Measurements from ENCODE around the gene MAP2K3.
"Not testable (repeated sequence)": the region's sequence is repeated elsewhere in the genome, so short reads cannot be mapped to it uniquely, and the experiment has no call there.

Gene MAP2K3

DNA sequence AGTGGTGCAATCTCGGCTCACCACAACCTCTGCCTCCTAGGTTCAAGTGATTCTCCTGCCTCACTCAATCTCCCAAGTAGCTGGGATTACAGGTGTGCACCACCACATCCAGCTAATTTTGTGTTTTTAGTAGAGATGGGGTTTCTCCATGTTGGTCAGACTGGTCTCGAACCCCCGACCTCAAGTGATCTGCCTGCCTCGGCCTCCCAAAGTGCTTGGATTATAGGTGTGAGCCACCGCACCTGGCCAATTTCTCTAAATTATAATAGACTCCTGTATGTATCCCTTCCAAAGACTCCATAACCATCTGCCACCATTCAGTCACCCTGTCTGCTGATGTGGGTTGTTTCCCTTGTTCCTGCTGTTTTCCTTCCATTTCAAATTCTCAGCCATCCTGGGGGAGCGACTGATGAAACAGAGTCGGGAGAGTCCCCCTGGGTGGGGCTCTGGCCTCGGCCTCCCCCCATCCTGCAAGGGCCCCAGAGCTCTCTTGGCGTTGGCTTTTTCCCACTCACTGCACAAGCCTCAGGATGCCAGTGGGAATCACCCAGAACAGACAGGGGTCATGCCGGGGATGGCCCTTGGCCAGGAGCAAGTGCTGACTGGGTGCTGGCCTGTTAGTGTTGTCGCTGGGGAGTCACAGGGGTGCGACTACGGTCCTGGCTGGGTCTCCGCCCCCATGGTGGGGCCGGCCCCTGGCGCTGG, 25.7 kb downstream of the MAP2K3 start:
- DNase-seq (ENCODE audit: low spot score): not testable (repeated sequence)

DNA sequence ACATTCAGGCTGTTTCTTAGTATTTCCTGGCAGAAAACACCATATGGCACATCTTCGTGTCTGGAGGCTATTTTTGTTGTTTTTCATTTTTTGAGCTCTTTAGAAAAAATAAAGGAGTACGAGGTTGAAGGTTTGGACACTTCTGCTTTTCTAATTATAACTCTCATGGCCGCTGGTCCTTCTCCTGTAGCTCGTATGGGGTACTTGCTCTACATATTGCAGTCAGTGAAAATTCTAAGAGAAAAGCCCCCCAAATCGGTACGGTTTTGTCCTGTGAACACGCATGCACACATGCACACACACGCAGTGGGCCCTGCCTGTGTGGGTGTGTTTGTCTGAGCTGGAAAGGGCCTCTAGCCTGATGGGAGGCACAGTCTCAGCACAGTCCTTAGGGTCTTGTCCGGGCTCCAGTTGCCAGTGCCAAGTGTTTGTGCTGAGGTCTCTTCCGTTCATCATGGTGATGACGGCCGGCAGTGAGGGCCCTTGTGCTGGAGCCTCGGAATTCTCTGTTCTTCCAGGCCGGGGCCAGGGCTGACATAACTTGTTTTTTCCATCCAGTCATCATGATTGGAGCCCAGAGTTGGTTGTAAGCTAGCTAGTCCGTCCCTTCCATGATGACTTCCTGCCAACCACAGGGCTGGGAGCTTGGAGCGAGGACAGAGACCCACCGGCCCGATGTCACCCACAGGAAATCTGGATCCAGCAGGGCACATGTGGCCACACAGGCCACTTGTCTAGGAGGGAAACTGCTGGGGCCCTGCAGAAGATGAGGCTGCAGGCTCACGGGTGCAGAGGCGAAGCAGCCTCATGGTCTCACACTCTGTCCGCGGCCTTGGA, 26.5 kb downstream of the MAP2K3 start:
- DNase-seq (ENCODE audit: low spot score): not testable (repeated sequence)

DNA sequence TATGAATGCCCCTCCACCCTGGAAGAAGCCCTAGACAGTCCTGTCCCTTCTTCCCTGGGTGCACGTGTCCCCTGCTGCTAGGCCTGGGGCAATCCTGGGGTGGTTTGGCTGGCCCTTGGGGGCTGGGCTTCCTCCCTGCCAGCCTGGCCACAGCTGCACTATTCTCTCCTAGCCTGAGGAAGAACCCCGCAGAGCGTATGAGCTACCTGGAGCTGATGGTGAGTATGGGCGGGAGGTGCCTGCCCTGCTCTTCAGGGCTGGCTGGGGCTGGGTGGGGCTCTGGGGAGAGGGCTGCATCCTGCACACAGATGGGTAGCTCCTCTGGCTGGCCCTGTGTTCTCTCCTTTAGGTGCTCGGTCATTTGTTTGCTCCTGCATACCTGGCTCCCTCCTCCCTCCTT, 28.8 kb downstream of the MAP2K3 start:
- DNase-seq (ENCODE audit: low spot score): no peak

DNA sequence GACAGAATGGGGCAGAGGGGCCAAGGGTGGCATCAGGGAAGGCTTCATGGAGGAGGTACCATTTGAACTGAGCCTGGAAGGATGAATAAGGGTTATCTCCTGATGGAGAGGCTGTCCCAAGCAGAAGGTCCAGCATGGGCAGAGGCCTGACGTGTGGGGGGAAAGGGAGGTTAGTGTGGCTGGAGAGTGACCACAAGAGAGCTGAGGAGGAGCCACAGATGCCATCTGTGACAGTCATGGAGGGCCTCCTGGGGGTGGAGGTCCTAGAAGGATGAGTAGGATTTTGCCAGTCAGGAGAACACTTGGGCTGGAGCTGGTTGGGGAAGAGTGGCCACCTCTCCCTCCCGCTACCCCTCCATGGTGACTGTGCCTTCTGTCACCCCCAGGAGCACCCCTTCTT, 29.2 kb downstream of the MAP2K3 start:
- not testable (repeated sequence) for DNase-seq (ENCODE audit: low spot score)

DNA sequence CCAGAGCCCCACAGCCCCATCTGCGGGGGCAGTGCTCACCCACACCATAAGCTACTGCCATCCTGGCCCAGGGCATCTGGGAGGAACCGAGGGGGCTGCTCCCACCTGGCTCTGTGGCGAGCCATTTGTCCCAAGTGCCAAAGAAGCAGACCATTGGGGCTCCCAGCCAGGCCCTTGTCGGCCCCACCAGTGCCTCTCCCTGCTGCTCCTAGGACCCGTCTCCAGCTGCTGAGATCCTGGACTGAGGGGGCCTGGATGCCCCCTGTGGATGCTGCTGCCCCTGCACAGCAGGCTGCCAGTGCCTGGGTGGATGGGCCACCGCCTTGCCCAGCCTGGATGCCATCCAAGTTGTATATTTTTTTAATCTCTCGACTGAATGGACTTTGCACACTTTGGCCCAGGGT, 29.8 kb downstream of the MAP2K3 start:
- DNase-seq (ENCODE audit: low spot score): not testable (repeated sequence)

DNA sequence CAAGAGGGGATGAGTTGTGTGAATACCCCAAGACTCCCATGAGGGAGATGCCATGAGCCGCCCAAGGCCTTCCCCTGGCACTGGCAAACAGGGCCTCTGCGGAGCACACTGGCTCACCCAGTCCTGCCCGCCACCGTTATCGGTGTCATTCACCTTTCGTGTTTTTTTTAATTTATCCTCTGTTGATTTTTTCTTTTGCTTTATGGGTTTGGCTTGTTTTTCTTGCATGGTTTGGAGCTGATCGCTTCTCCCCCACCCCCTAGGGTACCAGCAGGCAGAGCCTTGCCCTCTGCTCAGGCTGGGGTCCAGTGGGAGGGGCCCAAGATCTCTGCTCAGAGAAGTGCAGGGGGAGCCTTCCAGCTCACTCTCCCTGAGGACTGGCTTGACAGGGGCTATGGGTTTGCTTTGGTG, 30.2 kb downstream of the MAP2K3 start:
- DNase-seq (ENCODE audit: low spot score): not testable (repeated sequence)

DNA sequence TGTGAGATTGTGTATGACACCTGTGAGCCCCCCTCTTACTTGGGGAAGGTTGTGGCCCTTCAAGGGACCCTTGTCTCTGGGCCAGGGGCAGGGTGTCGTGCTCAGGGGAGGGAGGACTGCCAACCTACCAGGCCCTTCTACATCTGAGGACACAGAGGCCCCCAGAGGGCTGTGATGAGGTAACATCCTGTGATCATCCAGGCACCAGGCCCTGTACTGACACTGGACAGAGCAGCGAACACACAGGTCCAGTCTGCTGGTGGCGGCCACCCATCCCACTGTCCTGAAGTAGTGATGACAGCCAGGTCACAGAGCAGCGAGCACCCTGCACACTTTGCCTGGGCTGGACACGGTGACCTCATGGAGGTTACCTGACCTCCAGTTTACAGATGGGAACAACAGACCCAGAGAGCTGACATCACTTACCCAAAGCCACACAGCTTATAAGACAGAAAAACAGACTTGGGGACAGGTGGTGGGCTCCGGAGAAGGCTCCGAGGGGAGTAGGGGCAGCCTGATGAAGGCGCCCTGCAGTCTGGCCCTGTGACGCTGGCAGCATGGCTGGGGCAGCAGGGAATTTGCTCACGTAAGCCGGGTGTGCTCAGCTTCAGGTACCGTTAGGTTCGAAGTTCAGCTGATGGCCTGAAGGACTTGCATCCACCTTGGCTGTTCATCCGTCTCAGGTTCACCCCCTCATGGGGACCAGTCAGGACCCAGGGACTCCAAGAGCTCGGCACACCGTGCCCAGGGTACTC, 30.9 kb downstream of the MAP2K3 start:
- DNase-seq (ENCODE audit: low spot score): not testable (repeated sequence)

DNA sequence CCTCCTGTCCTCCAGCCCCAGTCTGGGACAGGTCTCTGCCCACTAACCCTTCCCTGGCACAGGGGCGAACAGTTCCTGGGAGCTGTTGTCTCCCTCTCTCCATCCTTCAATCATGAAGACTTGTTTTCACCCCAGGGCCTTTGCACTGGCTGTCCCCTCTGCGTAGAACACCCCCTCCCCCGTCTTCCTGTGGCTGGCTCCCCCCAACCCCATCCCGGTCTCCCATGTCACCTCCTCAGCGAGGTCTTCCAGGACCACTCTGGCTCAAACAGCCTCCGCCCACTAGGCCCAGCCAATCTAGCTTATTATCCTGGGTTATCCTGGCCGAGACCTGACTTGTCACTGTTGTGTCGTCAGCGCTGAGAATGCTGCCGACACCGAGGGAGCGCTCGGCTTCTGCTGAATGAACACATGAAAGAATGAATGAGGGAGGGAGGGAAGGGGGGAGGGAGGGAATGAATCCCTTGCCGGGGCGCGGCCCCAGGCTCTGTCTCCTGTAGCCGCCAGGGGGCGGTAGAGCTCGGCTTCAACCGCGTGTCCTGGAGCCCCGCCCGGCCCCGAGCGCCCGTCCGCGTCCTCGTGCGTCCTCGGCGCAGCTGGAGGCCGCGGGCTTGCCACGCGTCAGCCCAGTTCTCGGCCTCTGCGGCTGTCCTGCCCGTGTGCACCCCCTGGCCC, 31.8 kb downstream of the MAP2K3 start:
- not testable (repeated sequence) for DNase-seq (ENCODE audit: low spot score)

DNA sequence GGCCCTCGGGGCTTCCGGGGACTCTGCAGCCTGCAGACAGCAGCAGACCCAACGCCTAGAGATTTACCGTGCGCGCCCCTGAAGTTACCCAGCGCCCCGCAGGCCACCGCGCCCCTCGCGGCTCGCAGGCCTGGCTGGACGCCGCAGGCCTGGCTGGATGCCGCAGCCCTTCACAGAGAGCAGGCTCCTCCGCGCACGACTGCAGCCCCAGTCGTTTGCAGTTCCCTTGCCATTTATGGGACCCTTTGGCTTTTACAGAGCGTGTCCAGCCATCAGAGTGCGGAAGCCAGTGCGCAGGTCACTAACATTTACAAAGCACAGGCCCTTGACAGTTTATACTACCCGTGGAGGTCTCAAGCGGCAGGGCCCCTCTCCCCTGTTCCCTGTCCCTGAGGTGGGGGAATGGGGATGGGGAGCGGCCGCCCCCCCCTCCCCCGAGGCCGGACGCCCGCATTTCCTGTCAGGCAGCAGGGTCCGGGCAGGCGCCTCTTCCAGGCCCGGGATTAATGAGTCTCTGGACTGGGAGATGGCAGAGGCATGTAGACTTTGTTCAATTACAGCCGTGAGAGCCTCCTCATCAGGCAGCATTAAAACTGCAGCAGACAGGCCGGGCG, 32.5 kb downstream of the MAP2K3 start:
- DNase-seq (ENCODE audit: low spot score): not testable (repeated sequence)

DNA sequence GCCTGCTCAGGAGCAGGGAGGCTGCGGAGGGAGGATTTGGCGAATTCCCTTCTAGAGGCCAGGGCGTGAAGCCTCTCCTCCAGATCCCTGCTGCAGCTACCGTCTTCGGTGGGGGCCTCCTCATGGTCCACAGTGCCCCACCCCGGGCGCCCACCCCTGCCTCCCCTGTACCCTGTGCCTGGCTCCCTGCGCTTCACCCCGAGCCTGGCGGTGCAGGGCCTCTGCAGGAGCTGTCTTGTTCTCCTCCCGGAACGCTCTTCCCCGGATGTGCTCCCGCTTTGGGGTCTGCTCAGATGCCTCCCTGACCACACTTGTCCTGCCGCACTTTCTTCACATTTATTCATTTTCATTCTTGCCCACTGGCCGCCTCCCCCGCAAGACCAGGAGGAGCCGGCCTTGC, 33.3 kb downstream of the MAP2K3 start:
- DNase-seq (ENCODE audit: low spot score): not testable (repeated sequence)

DNA sequence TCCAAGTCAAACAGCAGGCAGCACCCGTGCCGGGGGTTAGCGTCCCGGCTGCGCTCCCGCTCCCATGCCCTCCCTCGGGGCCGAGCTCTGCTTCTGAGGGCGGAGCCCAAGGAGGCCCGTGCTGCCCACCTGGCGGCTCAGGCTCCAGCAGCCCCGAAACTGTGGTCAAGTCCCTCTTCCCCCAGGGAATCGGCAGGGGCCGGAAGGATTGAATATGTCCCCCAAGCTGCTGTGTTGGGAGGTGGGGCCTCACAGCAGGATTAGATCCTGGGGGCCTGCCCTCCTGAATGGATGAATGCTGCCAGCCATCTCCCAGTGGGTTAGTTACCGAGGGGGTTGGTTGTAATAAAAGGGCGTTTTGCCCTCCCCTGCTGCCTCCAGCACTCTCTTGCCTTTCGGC, 33.9 kb downstream of the MAP2K3 start:
- DNase-seq (ENCODE audit: low spot score): no peak

DNA sequence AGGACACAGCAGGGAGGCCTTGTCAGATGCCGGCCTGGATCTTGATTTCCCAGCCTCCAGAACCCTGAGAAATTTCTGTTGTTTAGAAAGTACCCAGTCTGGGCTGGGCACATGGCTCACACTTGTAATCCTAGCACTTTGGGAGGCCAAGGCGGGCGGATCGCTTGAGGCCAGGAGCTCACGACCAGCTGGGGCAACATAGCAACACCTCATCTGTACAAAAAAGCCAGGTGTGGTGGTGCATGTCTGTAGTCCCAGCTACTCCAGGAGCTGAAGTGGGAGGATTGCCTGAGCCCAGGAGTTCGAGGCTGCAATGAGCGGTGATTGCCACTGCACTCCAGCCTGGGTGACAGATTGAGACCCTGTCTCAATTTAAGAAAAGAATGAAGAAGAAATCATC, 34.3 kb downstream of the MAP2K3 start:
- not testable (repeated sequence) for DNase-seq (ENCODE audit: low spot score)

DNA sequence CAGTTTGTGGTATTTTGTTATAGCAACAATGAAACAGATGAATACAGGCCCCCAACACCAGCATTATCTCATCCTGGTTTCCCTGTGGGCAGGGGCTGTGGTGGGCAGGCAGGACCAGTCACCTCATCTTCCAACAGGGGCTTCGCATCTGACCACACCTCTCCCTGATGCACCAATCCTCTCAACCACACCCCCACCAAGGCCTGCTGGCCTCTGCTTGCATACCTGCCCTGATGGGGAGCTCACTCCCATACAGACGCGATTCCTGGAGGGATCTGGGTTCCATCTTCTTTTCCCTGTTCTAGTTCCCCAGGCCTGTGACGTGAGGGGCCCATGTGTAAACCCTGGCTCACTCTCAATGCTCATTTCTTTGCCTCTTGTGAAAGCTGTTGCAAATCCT, 34.7 kb downstream of the MAP2K3 start:
- not testable (repeated sequence) for DNase-seq (ENCODE audit: low spot score)

DNA sequence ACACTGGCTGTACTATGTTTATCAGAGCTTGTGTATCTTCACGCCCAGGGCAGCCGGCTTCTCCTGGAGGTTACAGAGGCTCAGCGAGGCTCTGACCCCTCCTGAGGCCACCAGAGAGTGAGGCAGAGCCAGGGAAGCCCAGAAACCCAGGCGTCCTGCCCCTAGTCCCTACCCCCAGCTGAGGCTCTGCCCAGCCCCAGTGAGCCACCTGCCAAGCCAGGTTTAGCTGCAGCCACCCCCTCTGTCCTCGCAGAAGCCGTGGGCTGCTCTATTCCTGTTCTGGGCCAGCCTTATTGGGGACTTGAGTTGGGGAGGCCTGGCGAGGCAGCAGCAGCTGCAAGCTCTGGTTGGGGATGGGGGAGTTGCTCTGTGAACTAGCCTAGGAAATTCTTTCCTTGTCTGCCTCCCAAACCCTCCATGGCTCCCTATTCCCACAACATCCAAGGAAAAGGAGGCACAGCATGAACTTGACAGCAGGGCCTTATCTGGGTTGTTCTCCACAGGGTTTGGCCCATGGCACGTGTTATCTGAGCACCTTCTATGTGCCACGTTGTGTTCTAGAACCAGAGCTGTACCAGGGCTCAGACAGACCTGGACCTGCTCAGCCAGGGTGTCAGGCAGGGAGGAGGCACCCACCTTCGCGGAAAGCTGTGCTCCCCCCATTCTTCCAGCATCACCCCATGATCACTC, 35.3 kb downstream of the MAP2K3 start:
- not testable (repeated sequence) for DNase-seq (ENCODE audit: low spot score)

DNA sequence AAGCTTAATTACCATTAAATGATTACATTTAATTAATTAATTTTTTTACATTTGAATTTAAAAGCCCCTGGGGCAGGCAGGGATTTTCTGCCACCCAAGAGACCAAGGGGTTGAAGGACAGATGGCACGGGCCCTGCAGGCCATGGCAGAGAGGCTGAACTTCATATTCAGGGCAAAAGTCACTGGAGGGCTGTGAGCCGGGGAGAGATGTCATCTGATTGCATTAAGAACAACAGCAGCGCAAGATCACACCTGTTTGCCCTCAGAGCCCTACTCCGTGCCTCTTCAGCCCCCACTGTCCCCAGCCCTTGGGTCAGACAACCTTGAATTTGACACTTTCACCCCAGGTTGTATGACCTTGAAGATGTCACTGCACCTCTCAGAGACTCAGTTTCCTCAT, 35.9 kb downstream of the MAP2K3 start:
- not testable (repeated sequence) for DNase-seq (ENCODE audit: low spot score)

DNA sequence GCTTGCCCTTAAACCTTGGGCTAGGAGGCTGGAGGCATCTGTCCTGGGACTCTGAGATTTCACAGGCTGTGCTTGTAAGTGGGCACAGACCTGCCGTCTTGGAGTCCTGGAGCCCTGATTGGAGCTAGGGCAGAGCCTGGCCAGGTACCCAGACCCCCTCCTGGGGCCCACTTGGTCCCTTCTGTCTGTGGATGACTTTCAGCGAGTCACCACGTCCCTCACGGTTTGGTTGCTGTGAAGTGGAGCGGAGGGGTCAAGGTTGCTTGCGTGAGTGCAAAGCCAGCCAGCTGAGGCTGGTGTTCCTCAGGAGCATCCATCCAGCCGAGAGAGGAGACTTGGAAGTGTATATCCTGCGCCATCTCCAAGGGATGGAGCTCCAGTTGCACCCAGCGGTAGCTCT, 36.5 kb downstream of the MAP2K3 start:
- not testable (repeated sequence) for DNase-seq (ENCODE audit: low spot score)

DNA sequence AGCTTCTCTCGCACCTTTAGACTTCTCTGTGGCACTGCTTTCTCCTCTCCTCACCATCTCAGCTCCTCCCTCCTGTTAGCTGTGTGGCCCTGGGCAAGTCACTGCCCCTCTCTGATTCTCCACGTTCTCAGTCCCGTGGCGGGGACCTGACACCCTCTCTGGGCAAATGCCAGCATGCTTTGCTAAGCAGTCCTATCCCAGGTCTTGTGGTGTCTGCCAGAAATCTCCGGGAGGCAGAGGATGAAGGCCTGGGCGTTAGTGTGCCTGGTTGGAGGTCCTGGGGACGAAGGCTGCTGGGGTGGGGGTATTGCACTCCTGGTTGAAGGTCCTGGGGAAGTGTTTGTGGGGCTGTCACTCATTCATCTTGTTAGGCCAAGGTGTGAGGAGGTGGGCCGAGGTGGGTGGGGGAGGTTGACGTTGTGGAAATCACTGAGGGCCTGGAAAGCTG, 37.3 kb downstream of the MAP2K3 start:
- DNase-seq (ENCODE audit: low spot score): not testable (repeated sequence)

DNA sequence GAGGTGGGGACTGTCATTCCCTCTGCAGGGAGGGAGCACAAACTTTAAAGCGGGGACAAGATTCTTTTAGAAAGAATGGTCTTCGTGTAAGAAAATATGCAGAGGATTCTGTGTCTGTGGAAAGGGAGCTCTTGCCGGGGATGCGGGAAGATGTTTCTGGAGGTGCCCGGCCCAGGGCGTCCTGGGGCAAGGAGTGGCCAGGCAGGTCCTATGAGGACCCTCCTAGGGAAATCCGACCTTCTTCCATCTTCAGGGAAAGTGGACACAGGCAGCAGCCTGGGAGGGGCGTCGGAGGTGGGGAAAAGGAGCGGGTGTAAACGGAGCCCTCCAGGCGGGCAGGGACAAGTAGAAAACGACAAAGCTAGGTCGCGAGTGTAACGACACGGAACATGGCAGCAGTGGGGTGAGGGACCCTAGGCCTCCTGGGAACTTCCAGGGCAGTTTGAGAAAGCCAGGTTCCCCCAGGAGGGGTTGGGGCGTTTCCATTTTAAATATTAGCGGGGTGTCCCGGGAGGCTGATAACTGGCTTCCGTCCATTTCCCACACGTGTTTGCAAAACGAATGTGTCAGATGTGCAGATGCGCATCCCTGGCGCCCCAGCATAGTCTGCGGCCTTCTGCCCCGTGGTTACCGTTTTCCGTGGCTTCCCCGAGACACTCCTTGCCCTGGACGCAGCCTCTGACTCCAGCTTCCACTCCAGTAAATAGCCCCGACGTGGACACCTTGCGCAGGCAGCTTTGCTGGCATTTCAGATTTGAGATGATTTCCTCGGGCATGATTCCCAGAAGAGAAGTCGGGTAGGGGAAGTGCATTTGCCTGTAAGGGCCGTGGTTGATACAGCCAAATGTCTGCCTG, 39.0 kb downstream of the MAP2K3 start:
- not testable (repeated sequence) for DNase-seq (ENCODE audit: low spot score)

DNA sequence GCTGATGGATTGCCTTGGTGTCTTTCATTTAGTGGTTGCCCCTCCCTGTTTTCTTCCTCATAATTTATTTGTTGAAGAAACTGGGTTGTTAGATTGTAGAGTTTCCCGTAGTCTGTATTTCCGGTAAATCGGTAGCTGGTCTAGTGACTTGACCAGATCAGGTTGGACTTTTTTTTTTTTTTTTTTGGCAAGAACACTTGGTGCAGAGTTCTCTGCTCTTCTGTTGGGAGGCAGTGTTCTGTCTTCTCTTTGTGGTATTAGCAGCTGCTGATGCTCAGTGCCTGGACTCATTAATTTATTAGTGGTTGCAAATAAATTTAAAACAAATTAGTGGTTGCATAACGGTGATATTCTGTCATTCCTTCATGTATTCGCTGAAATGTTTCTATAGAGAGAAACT, 40.2 kb downstream of the MAP2K3 start:
- DNase-seq (ENCODE audit: low spot score): not testable (repeated sequence)

DNA sequence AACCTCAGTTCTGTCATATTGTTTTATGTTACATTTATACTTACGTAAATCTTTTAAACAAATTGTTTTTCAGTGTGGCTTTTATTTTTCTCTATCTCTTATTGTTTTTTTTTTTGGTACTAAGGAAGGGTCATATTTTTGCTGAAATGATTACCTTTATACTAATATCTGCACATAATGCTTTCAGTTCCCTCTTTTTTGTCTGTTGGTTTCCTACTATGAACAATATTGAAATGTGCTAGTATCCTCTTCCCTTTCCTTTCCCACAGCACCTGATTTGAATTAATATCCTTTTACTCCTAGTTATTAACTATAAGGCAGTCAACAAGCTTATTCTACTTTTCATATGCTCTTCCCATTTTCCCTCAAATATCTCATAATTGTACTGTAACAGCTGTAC, 43.4 kb downstream of the MAP2K3 start:
- not testable (repeated sequence) for DNase-seq (ENCODE audit: low spot score)
